Stimulated activated CD4-positive, alpha-beta T cell treated with anti-CD3 and anti-CD28 coated beads, Interleukin-2, amount 100 ng/mL, for 4 hours (primary cell): ENCODE data around the gene AQP1.

ENCODE experiments used
- DNase-seq: peaks from one replicate; pipeline ENCODE4 v3.0.0-alpha.2; 2020; ENCODE audit warnings: low read depth

AQP1 gene

GRCh38 chr7:30906515-30907240 lies 5.0 kb upstream of the AQP1 start:
- DNase-seq, result no peak

DNA sequence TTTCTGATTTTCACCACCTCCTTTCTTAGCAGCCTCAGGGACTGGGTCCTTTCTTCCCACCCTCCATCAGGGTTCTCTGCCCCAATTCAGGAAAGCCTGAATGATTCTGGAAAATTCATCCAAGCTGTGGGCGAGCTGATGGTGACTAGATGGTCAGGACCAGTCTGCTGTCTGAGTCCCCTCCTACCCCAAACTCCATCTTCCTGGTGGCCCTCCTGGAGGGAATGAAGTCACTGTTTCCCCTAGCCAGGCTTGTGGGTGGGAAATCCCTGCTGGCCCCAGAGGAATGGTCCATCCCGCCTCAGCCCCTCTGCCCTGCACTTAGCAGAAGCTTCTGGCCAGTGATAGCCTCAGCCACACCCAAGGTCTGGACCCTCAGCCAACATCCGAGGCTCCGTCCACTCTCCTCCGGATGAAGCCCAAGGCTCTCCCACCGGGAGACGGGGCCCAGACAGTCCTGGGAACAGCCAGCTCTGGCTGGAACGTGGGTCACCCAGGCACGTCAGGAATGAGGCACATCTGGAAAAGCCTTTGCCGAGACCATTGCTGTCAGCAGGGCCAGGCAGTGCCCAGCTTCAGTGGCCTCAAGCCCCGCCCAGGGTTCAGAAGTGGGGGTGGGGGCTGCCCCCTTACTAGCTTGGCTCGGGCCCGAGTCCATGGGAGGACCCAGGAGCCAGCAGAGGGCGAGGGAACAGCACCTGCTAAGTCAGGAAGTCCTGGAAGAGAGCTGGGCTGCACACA lies 4.0 kb upstream of the AQP1 start:
- no peak for DNase-seq

DNA sequence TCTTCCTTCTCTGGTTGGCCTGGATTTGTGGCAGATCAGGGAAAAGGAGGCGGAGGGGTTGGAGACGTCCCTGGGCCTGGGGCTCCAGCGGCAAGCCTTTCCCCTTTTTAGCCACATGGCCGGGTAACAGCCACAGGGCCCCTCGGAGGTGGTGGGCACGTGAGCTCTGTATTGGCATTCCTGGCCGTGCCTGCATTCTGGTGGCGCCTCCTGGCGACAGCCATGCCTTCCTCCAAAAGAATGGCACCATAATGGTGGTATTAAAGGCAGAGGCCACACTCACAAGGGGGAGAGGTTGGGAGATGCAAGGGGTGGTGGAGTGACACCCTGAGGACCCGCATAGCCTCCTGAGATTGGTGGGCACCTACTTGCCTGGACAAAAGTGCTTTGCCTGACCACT lies 3.0 kb upstream of the AQP1 start:
- DNase-seq, result no peak

DNA sequence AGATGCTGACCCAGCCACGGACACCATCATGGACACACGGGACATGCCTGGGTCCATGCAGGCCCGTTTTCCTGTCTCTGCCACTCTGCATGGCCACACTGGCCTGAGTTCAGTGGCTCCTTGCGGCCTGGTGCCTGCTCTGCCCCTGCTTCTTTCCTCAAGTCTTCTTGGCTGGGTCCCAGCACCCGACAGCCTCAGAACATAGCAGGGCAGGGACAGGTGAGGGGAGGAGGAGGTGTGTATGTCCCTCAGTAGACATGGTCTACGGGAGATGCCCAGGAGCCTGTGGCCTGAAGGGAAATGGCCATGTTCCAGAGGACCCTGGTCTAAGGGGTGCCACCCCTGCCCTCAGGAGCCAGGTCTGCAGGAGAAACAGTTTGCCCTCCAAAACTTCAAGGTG lies 2.2 kb upstream of the AQP1 start:
- DNase-seq, result no peak

DNA sequence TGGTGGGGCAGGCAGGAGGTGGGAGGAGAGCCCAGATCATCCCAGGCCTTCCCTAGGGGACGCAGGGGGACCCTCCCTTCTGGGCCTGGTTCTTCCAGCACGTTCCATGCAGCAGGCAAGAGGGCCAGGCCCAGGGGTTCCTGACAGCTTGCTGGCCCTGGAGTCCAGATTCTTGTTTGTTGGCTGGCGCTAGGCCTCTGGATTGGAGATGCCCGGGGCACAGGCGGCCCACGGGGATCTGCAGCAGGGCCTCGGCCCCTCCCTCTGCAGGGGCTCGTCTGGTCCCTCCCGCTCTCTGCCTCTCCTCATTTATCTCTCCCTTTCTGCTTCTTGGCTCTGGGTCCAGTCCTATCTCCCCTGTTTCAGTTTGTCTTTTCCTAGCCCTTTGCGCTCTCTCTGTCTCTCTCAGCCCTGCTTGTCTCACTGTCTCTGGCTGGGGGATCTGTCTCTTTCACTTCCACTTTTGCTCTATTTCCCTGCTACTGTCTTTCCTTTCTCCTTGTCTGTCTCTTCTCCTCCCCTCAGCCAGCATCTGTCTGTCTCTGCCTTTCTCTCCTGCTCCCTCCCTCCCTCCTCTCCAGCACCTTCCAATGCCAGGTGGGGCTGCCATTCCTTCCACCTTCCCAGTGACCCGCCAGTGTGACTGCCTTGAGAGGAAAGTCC lies 1.1 kb upstream of the AQP1 start:
- DNase-seq, result no peak

DNA sequence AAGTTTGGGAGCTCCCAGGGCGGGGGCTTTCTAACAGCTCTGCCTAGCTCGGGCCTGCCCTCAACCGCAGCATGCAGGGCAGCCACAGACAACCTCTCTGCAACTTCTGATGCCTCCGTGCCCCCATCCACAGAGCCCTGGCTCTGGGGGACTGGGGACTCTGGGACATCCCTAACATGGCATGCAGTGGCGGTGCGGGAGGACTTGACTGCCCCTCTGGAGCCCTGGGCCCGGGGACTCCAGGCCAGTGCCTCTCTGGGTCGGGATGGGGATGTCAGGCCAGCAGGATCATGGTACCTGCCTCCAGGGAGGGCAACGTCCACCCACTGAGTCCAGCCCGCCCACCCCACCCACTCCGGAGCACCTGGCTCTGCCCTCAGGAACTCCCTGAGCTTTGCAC lies 520 bp upstream of the AQP1 start:
- no peak for DNase-seq

DNA sequence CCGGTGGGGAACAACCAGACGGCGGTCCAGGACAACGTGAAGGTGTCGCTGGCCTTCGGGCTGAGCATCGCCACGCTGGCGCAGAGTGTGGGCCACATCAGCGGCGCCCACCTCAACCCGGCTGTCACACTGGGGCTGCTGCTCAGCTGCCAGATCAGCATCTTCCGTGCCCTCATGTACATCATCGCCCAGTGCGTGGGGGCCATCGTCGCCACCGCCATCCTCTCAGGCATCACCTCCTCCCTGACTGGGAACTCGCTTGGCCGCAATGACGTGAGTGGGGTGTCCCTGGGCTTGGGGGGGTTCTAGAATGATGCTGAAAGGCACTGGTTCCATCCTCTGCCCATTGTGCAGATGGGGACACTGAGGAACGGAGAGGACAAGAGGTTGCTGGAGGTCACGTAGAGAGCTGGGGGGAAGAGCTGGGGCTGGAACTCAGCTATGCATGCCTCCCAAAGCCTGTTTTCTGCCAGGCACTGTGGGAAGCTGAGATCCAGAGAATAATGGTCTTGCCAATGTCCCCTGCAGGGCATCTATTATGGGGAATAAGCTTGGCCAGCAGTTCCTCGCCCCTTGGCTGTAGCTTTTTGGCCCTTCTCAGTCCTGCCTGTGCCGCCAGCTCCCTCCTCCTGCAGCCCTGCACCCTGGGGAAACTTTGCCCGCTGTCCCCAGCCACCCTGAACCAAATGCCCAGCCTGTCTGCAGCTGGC lies 523 bp downstream of the AQP1 start:
- DNase-seq, result no peak

DNA sequence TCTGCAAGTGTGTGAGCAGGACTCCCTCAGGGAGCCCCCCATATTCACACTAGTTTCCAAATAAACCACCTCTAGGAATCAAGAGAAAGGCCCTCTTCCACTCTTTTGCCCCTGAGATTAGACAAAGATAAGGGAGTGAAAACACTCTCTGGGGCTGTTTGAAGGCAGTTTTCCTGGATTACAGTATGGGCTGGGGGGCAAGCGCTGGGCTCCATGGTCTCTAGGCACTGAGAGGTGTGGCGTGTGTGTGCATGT lies 1.0 kb downstream of the AQP1 start:
- DNase-seq, result no peak

DNA sequence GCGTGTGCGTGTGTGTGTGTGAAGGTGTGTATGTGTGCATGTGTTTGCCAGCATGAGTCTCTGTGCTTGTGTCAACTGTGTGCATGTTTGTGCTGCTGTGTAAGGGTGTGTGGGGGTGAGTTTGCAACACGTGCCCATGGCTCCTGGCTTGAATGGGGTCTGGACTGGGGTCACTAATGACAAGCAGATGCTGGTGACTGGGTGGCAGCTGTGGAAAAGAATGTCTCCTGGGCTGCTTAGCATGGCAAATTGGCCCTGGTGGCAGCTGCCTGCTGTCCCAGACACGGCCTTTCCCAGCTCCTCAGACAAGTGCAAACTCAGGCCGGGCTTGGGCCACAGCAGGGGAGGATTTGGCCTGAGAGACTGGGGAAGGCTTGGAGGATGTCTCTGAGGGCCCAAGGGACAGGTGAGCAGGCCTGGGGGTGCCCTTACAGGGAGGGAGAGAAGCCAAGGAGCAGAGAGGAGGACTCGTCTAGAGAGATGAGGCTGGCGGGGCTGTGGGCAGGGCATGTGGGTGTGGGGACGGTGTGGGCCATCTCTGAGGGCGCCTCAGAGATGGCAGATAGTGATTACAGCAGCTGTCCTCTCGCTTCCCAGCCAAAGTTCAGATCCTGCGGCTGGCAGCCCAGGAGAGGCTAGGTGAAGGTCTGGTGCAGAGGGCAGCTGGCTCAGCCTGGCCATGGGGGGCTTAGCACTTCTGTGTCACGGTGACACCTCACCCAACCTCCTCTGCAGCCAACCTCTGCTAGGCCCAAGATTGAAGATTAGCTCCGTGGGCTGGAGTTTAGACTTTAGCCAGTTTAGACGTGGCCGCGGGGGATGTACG lies 1.5 kb downstream of the AQP1 start:
- DNase-seq, result no peak

GRCh38 chr7:30913821-30914515 lies 2.3 kb downstream of the AQP1 start:
- DNase-seq, result no peak

DNA sequence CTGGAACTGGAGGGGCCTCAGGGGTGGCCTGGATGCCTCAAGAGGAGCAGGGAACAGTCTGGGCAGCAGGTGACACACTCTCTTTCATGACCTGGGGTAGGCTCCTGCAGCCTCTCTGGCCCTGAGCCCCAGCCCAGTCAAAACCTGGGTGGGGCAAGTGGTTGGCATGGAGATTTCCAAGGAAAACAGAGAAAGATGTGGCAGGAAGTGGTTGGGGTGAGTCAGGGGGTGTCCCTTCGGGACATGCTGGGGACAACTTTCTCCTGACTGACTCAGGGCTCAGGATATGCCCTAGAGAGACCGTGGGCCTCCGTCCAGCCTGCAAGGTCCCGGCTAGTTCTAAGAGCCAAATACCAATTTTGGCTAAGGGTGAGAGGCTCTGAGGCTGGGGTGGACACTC lies 2.9 kb downstream of the AQP1 start:
- no peak for DNase-seq

DNA sequence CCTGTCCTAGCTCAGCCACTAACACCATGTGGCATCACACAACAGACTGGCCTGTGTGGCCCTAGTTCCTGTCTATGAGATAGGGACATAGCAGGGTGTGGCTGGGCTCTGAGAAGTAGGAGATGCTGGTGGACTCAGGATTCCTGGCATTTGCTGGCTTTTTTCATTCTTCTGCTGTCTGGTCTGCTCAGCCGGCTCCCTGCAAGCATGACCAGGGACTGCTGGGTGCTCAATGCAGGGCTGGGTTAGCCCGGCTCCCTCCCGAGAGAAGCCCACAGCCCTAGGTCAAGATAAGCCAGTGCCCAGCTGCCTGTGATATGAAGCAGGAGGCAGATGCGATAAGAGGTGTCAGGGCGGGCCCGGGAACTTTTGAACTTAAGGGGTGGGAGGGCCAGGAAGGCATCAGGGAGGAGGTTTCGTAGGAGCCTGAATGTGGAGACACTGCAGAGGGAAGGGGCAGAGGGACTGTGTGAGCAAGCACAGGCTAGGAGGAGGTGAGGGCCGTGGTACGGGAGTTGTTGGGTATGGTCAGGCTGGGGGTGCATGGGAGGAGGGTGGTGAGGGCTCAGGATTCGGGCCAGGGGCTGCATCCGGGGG lies 3.5 kb downstream of the AQP1 start:
- no peak for DNase-seq

DNA sequence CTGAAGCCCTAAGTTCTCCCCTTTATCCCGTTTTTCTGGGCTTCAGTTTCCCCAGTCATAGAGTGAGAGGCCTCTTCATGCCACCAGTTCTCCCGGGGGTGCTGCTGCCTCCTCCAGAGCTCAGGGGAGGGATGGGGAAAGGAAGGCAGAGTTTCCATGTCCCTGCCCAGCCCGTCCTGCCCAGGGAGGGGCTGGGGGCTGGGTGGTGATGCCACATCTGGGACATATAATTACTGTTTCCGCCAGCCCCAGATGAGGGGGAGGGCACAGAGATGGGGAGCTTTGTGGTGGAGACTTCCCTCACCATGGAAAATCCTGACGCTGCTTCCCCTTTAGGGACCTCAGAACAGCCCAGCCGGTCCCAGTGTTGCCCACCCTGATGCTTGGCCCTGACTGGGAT lies 4.1 kb downstream of the AQP1 start:
- DNase-seq, result no peak

DNA sequence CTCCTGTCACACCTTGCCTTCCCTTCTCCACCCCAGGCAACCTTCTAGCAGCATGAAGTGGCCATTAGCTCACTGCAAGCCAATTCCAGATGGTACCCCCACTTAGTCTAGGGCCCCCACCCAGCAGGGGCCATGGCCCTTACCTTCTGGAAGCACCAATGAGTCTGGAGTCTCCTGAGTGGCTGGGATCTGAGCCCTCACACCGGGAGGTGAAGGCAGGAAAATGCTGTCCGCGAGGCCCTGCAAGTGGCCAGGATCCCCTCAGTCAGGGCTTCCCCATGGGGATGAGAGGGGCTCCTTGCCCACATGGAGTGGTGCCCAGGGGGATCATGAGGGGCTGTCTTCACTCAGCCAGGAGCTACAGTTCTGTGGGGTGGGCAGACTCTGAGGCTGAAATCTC lies 4.6 kb downstream of the AQP1 start:
- no peak for DNase-seq

GRCh38 chr7:30916767-30917166 lies 5.1 kb downstream of the AQP1 start:
- no peak for DNase-seq

- no peak for DNase-seq
These were observed 5.7 kb downstream of the AQP1 start for GRCh38 chr7:30917216-30917893.

- DNase-seq, result no peak
These were observed 7.0 kb downstream of the AQP1 start for GRCh38 chr7:30918676-30919075.

DNA sequence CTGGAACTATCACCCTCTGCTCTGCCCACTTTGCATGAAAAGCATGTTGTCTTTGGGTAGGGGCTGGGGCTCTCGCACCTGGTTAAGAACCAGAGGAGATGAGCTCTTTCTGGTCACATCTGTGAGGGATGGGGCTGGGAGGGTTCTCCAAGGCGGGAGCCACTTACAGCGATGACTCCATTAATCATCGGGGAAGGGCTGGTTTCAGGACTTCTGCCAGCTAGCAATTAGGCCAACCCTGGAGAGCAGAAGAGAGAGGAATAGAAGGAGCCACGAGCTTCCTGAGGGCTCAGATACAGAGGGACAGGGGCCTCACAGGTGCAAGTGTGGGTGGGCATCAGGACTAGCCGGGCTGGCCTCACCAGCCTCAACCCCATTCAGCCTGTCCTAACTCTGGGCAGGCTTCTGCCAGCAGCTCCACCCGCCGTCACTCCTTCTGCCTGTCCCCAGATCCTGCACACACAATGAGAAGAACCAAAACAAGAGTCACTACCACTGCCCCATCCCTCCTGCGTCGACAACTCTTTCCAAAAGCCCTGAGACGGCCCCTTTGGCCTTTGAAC lies 8.4 kb downstream of the AQP1 start:
- no peak for DNase-seq

DNA sequence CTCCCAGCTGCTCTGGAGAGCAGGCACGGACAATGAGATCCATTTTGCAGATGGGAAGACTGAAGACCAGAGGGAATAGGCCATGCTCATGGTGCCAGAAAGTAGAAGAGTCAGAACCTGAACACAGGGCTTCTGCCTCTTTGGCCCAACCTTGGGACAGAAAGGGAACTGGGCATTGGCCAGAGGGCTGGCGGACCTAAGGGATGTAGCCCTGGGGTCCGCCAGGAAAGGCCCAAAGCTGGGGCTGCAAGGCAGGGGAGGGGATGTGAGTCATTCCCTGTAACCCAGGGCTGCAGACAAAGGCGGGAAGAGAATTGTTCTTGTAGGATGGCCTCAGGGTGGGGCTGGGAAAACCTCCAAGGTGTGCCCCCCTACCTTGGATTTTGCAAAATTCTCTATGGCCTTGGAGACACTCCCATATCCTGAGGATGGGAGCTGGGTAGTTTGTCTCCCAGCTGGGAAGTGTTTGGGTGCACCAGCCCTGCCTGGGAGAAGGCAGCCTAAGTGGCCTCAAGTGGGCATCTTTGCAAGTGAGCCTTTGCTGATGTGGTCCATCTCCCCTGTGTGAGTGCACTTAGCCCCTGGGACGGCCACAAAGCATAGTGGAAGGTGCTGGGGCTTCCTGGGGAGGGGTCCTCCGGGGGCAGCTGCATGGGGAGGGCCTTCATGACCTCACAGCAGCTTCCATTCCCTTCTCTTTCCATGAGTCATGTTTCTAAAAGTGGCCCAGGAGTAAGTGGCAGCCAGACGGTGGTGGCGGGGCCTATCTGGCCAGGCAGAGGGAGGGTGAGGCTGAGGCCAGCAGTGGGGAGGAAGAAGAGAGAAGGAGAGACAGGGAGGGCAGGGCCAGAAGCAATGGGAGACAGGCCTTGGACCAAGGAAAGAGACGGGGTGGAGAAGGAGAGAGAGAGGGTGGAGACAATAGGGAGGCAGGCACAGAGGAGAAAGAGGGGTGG lies 9.2 kb downstream of the AQP1 start:
- no peak for DNase-seq
